ENCODE data around the gene ADAT1. TPM values are rescaled to one million over a fixed set of nuclear protein-coding genes. Genes with fewer than 3 reads are reported as not detected.
"Not testable (repeated sequence)": the region's sequence is repeated elsewhere in the genome, so short reads cannot be mapped to it uniquely, and the experiment has no call there.

Gene ADAT1
- total and polyA plus RNA-seq, 5 donors from 2014 or later = 40.1 to 98.7 (median 55.7) TPM

DNA sequence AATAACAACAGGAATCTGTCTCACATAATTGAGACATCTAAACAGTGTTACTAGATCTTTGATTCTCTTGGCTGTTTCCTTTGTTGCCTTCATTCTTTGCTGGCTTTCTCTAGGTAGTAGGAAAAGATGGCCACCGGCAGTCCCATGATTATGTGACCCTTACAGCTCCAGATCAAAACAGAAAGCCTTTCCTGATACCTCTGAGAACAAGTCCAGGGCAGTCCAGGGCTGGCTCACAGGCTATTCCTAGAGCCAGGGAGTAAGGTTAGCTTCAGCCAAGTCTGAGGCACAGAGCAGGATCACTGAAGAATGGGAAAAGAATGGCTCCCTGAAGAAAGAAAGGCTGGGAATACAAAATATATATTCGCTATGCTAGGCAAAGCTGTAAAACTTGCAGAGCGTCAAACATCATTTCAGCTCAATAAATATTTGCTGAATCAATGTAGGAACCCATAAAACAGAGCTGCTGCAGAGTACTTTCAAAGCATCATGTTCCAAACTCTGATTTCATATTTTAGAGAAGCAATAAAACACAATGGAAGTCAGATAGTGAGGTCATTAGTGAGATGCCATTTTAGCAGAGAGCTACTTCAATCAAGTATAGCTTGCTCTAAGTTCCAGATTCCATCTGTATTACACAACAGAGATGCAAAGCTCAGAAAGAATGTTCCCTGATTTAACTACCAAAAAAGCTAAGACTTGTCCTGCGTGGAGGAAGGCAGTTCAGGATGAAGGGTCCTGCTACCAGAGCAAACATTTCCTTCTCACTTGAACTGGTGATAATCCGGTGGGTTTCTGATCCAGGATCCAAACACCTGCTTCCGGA lies 23.4 kb downstream of the ADAT1 start:
- Mint-ChIP-seq H3K4me3 (no peak overlapping the region), H3K36me3 (peaks cover 56% of the 10 kb centered on the region), H3K27me3 (no peaks in the 10 kb centered on the region), H3K9me3 (peaks cover 0 to 14% (median 0%) of the 10 kb centered on the region in 7 donors), H3K4me1 (peaks cover 0 to 2% (median 1%) of the 10 kb centered on the region in 4 donors), H3K27ac (peak overlapping the region in 2 of 3 donors; percentile 14 to 38)
- Histone ChIP-seq H3K4me1 (ENCODE audit: control insufficient read depth, insufficient read depth, low read length, poor library complexity, severe bottlenecking) (no peaks in the 10 kb centered on the region), H3K27me3 (ENCODE audit: control insufficient read depth, insufficient read depth, low read length) (no peaks in the 10 kb centered on the region), H3K4me3 (ENCODE audit: low read depth, low read length) (no peak overlapping the region), H3K27ac (ENCODE audit: insufficient read depth, low read length, poor library complexity, severe bottlenecking) (no peak overlapping the region), H3K9me3 (ENCODE audit: control insufficient read depth in 2 of 2, low read length in 2 of 2) (peaks cover 5 to 10% of the 10 kb centered on the region in 2 experiments), H3K36me3 (ENCODE audit: control insufficient read depth, insufficient read depth, low read length) (peaks cover 59% of the 10 kb centered on the region)
- ATAC-seq (ENCODE audit: low read depth in 2 of 2) (no peak), DNase-seq (no peak)

DNA sequence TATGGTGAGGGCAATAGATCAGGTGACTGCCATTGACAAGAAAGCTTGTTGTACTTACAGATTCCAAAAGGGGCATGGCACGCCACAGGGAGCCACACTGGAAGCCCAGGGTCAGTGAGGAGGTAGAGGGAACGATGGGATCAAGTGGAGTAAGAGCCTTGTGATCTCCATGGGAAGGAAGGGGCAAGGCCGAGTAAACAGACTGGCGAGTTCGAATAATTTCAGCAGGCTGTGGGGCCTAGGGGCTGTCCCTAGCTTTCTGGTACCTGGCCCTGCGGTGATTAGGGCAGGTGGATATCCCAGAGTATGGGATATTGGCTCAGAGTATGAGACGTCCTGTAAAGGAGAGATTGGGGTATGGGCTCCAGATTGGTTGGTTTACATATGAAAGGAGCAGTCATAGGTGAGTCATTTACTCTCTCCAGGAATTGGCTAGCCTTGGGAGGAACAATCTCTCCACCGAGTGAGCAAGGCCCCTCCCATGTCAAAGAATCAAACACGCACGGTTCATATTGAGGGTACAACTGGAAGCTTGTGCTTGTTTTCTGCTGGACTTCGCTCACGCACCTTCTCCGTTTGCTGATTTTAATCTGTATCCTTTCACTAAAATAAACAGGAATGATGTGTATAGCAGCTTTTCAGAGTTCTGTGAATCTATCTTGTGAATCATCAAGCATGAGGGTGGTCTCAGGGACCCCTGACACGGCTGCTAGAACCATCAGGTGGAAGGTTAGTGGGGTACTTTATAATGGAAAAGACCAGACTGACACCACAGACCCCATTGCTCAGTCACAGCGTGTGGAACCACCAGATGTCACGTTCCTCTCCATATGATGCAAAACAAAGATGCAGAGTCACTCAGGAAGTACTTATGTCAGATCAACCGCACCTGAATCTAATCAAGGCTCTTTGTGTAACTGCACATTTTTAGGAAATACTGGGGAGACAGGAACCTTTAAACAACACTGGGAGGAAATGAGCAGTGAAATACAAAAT lies 29.0 kb downstream of the ADAT1 start:
- Mint-ChIP-seq H3K4me1 (peaks cover 0 to 7% (median 0%) of the 10 kb centered on the region in 4 donors), H3K4me3 (peak overlapping the region in 1 of 4 donors; percentile 11), H3K9me3 (peaks cover 0 to 2% (median 0%) of the 10 kb centered on the region in 7 donors), H3K27ac (peak overlapping the region; percentile 3 to 19 (median 5)), H3K36me3 (peaks cover 26% of the 10 kb centered on the region), H3K27me3 (no peaks in the 10 kb centered on the region)
- no peaks in the 10 kb centered on the region for H3K9me3 ChIP-seq (ENCODE audit: control insufficient read depth in 2 of 2, low read length in 2 of 2)
- H3K36me3 ChIP-seq (ENCODE audit: control insufficient read depth, insufficient read depth, low read length) = peaks cover 30% of the 10 kb centered on the region
- DNase-seq (peak in 1 of 3 donors; percentile 49), ATAC-seq (ENCODE audit: low read depth in 2 of 2) (no peak)
- no peaks in the 10 kb centered on the region for H3K27me3 ChIP-seq (ENCODE audit: control insufficient read depth, insufficient read depth, low read length)
- H3K4me3 ChIP-seq (ENCODE audit: low read depth, low read length) = no peak overlapping the region
- H3K4me1 ChIP-seq (ENCODE audit: control insufficient read depth, insufficient read depth, low read length, poor library complexity, severe bottlenecking) = no peaks in the 10 kb centered on the region
- H3K27ac ChIP-seq (ENCODE audit: insufficient read depth, low read length, poor library complexity, severe bottlenecking) = no peak overlapping the region

GRCh38 chr16:75593308-75593707 lies 29.8 kb downstream of the ADAT1 start:
- ATAC-seq (ENCODE audit: low read depth in 2 of 2) = no peak

GRCh38 chr16:75591927-75592326 lies 31.2 kb downstream of the ADAT1 start:
- not testable (repeated sequence) for H3K27ac Mint-ChIP-seq; DNase-seq; H3K27me3 Mint-ChIP-seq; ATAC-seq (ENCODE audit: low read depth in 2 of 2); H3K27me3 ChIP-seq (ENCODE audit: control insufficient read depth, insufficient read depth, low read length); H3K4me1 Mint-ChIP-seq; H3K4me3 Mint-ChIP-seq; H3K9me3 Mint-ChIP-seq; H3K9me3 ChIP-seq (ENCODE audit: control insufficient read depth in 2 of 2, low read length in 2 of 2); H3K27ac ChIP-seq (ENCODE audit: insufficient read depth, low read length, poor library complexity, severe bottlenecking); H3K4me3 ChIP-seq (ENCODE audit: low read depth, low read length); H3K4me1 ChIP-seq (ENCODE audit: control insufficient read depth, insufficient read depth, low read length, poor library complexity, severe bottlenecking)
- peaks cover 19% of the 10 kb centered on the region for H3K36me3 Mint-ChIP-seq
- peaks cover 19% of the 10 kb centered on the region for H3K36me3 ChIP-seq (ENCODE audit: control insufficient read depth, insufficient read depth, low read length)

More at GRCh38 chr16:75593308-75593707, 29.8 kb downstream of the ADAT1 start:
- peaks cover 0 to 2% (median 0%) of the 10 kb centered on the region in 7 donors for H3K9me3 Mint-ChIP-seq
- no peaks in the 10 kb centered on the region for H3K4me1 ChIP-seq (ENCODE audit: control insufficient read depth, insufficient read depth, low read length, poor library complexity, severe bottlenecking)
- no peaks in the 10 kb centered on the region for H3K27me3 ChIP-seq (ENCODE audit: control insufficient read depth, insufficient read depth, low read length)
- H3K4me1 Mint-ChIP-seq = peaks cover 0 to 7% (median 0%) of the 10 kb centered on the region in 4 donors
- H3K4me3 ChIP-seq (ENCODE audit: low read depth, low read length) = no peak overlapping the region
- no peak for DNase-seq
- no peak overlapping the region for H3K27ac Mint-ChIP-seq
- H3K9me3 ChIP-seq (ENCODE audit: control insufficient read depth in 2 of 2, low read length in 2 of 2) = no peaks in the 10 kb centered on the region
- no peak overlapping the region for H3K4me3 Mint-ChIP-seq
- H3K27me3 Mint-ChIP-seq = no peaks in the 10 kb centered on the region
- H3K36me3 ChIP-seq (ENCODE audit: control insufficient read depth, insufficient read depth, low read length) = peaks cover 30% of the 10 kb centered on the region
- H3K27ac ChIP-seq (ENCODE audit: insufficient read depth, low read length, poor library complexity, severe bottlenecking) = no peak overlapping the region
- H3K36me3 Mint-ChIP-seq = peaks cover 31% of the 10 kb centered on the region

DNA sequence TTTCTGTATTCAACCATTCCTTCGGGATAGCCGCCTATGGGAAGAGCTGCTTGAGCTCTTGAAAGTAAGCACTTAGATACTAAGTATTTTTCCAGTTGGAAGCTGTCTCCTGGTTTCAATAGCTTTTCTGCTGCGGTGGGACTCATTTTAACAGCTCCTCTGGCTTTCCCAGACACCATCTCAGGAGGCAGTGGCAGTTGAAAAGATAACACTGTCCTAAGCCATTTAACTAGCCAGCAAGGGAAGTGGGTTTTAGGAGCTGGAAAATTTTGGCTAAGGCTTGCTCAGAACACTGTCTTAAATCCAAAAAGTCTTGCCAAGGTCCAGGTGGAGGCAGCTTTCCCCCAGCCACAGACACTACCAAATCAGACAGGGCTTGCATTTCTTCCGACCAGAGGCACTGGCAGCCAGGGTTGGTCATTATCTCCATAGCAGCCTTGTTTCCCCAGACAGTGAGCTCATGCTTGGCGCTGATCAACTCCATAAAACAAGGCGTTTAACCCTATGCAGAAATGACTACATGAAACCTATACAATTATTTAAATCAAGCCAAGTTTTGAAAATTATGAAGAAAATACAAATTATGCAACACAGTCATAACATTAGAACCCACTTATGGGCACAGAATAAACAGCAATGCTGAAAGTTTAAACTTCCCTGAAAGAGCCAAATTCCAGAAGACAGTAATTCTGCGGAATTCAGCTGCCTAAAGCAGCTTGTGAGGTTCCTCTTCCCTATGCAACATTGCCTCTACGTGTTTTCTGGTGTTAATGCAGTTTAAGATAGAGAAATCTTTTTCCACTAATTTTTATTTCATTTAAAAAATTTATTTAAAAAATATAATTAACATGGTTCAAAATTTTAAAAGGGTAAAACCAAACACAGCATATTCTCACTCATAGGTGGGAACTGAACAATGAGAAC lies 31.9 kb downstream of the ADAT1 start:
- Mint-ChIP-seq H3K4me1 (peaks cover 0 to 7% (median 0%) of the 10 kb centered on the region in 4 donors), H3K27ac (no peak overlapping the region), H3K9me3 (no peaks in the 10 kb centered on the region), H3K36me3 (peaks cover 16% of the 10 kb centered on the region), H3K4me3 (no peak overlapping the region), H3K27me3 (no peaks in the 10 kb centered on the region)
- no peak overlapping the region for H3K4me3 ChIP-seq (ENCODE audit: low read depth, low read length)
- no peak for ATAC-seq (ENCODE audit: low read depth in 2 of 2)
- no peaks in the 10 kb centered on the region for H3K9me3 ChIP-seq (ENCODE audit: control insufficient read depth in 2 of 2, low read length in 2 of 2)
- H3K4me1 ChIP-seq (ENCODE audit: control insufficient read depth, insufficient read depth, low read length, poor library complexity, severe bottlenecking) = no peaks in the 10 kb centered on the region
- DNase-seq = no peak
- H3K27ac ChIP-seq (ENCODE audit: insufficient read depth, low read length, poor library complexity, severe bottlenecking) = no peak overlapping the region
- H3K27me3 ChIP-seq (ENCODE audit: control insufficient read depth, insufficient read depth, low read length) = no peaks in the 10 kb centered on the region
- H3K36me3 ChIP-seq (ENCODE audit: control insufficient read depth, insufficient read depth, low read length) = peaks cover 20% of the 10 kb centered on the region

- H3K4me1 Mint-ChIP-seq = peaks cover 0 to 6% (median 4%) of the 10 kb centered on the region in 4 donors
- Histone ChIP-seq H3K27ac (ENCODE audit: insufficient read depth, low read length, poor library complexity, severe bottlenecking) (no peak overlapping the region), H3K4me1 (ENCODE audit: control insufficient read depth, insufficient read depth, low read length, poor library complexity, severe bottlenecking) (no peaks in the 10 kb centered on the region), H3K36me3 (ENCODE audit: control insufficient read depth, insufficient read depth, low read length) (peaks cover 18% of the 10 kb centered on the region), H3K4me3 (ENCODE audit: low read depth, low read length) (no peak overlapping the region), H3K9me3 (ENCODE audit: control insufficient read depth in 2 of 2, low read length in 2 of 2) (no peaks in the 10 kb centered on the region), H3K27me3 (ENCODE audit: control insufficient read depth, insufficient read depth, low read length) (no peaks in the 10 kb centered on the region)
- no peaks in the 10 kb centered on the region for H3K27me3 Mint-ChIP-seq
- ATAC-seq (ENCODE audit: low read depth in 2 of 2) (no peak), DNase-seq (no peak)
- H3K4me3 Mint-ChIP-seq = no peak overlapping the region
- no peaks in the 10 kb centered on the region for H3K9me3 Mint-ChIP-seq
- no peak overlapping the region for H3K27ac Mint-ChIP-seq
- H3K36me3 Mint-ChIP-seq = peaks cover 16% of the 10 kb centered on the region
These were observed 33.8 kb downstream of the ADAT1 start for GRCh38 chr16:75589306-75589705.

DNA sequence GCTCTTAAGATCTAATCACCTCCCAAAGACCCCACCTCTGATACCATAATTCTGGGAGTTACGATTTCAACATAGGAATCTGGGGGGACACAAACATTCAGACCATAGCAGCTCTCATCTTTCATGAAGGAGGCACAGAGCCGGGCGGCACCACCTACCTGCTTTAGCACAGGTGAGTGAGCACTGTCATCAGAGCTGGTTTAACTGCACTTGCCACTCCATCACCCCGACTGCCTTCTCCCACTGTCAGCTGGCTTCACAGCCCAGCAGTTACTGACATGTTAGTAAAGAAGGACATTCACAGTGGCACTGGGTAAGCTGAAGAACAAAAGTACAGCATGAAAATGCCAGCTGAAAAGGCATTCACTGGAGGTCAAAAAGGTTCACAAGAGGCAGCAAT lies 34.4 kb downstream of the ADAT1 start:
- Mint-ChIP-seq H3K9me3 (no peaks in the 10 kb centered on the region), H3K27me3 (no peaks in the 10 kb centered on the region), H3K36me3 (peaks cover 13% of the 10 kb centered on the region), H3K27ac (no peak overlapping the region), H3K4me3 (no peak overlapping the region), H3K4me1 (peaks cover 0 to 8% (median 6%) of the 10 kb centered on the region in 4 donors)
- H3K4me1 ChIP-seq (ENCODE audit: control insufficient read depth, insufficient read depth, low read length, poor library complexity, severe bottlenecking) = no peaks in the 10 kb centered on the region
- no peak for ATAC-seq (ENCODE audit: low read depth in 2 of 2)
- H3K4me3 ChIP-seq (ENCODE audit: low read depth, low read length) = no peak overlapping the region
- H3K27me3 ChIP-seq (ENCODE audit: control insufficient read depth, insufficient read depth, low read length) = no peaks in the 10 kb centered on the region
- H3K27ac ChIP-seq (ENCODE audit: insufficient read depth, low read length, poor library complexity, severe bottlenecking) = no peak overlapping the region
- no peaks in the 10 kb centered on the region for H3K9me3 ChIP-seq (ENCODE audit: control insufficient read depth in 2 of 2, low read length in 2 of 2)
- DNase-seq = no peak
- H3K36me3 ChIP-seq (ENCODE audit: control insufficient read depth, insufficient read depth, low read length) = peaks cover 12% of the 10 kb centered on the region

Data from CD4-positive, CD25-positive, alpha-beta regulatory T cell (primary cell).